Measurements from ENCODE around the gene ALG14.

ALG14 gene

GRCh38 chr1:94926126-94926914 is 146.4 kb downstream of the ALG14 start:
- peak in 1 of 5 experiments; percentile 9 for DNase-seq

GRCh38 chr1:94925561-94926125 is 147.1 kb downstream of the ALG14 start:
- no peak for DNase-seq

GRCh38 chr1:94925004-94925403 is 147.7 kb downstream of the ALG14 start:
- DNase-seq, result no peak
